Measurements from ENCODE around the gene ACP4. TPM values are rescaled to one million over a fixed set of nuclear protein-coding genes. Genes with fewer than 3 reads are reported as not detected.
"Not testable (repeated sequence)": the region's sequence is repeated elsewhere in the genome, so short reads cannot be mapped to it uniquely, and the experiment has no call there.

The ACP4 gene
- total RNA-seq, 4 donors from 2014 or later = not detected

- Histone ChIP-seq H3K27me3 (no peaks in the 10 kb centered on the region), H3K4me3 (no peak overlapping the region), H3K27ac (no peak overlapping the region), H3K4me1 (peaks cover 0 to 11% of the 10 kb centered on the region in 2 donors), H3K9me3 (no peaks in the 10 kb centered on the region), H3K36me3 (no peaks in the 10 kb centered on the region)
- no peak for TF ChIP-seq POLR2A (IDR thresholded peaks at IDR 0.05)
- TF ChIP-seq CTCF (IDR thresholded peaks at IDR 0.05) = no peak
- DNase-seq = no peak
- intact Hi-C loops (cut with DNase I; ENCODE audit: low total_unique reads) = no loop called here
Measured at GRCh38 chr19:50799547-50799851, 9.3 kb downstream of the ACP4 start.

GRCh38 chr19:50801107-50801506, 10.9 kb downstream of the ACP4 start:
- Histone ChIP-seq H3K4me3 (no peak overlapping the region), H3K36me3 (no peaks in the 10 kb centered on the region), H3K9me3 (no peaks in the 10 kb centered on the region), H3K27ac (no peak overlapping the region), H3K27me3 (no peaks in the 10 kb centered on the region), H3K4me1 (peaks cover 0 to 11% of the 10 kb centered on the region in 2 donors)
- intact Hi-C loops (cut with DNase I; ENCODE audit: low total_unique reads) = no loop called here
- DNase-seq = no peak
- TF ChIP-seq CTCF (IDR thresholded peaks at IDR 0.05) = no peak
- no peak for TF ChIP-seq POLR2A (IDR thresholded peaks at IDR 0.05)

- Histone ChIP-seq H3K4me3 (peak overlapping the region; percentile 74 to 85), H3K9me3 (no peaks in the 10 kb centered on the region), H3K36me3 (no peaks in the 10 kb centered on the region), H3K27ac (peak overlapping the region; percentile 97 to 98), H3K4me1 (peaks cover 0 to 11% of the 10 kb centered on the region in 2 donors), H3K27me3 (no peaks in the 10 kb centered on the region)
- intact Hi-C loops (cut with DNase I; ENCODE audit: low total_unique reads) = no loop called here
- TF ChIP-seq CTCF (IDR thresholded peaks at IDR 0.05) (no peak), POLR2A (IDR thresholded peaks at IDR 0.05) (no peak)
- no peak for DNase-seq
Measured at GRCh38 chr19:50803633-50804419, 13.6 kb downstream of the ACP4 start.

GRCh38 chr19:50804420-50805272, 14.4 kb downstream of the ACP4 start:
- Histone ChIP-seq H3K4me3 (peak overlapping the region; percentile 74 to 85), H3K36me3 (no peaks in the 10 kb centered on the region), H3K27me3 (no peaks in the 10 kb centered on the region), H3K27ac (peak overlapping the region; percentile 97 to 98), H3K4me1 (peaks cover 0 to 11% of the 10 kb centered on the region in 2 donors), H3K9me3 (no peaks in the 10 kb centered on the region)
- TF ChIP-seq CTCF (IDR thresholded peaks at IDR 0.05) = peak in 1 of 4 experiments; percentile 13
- peak; percentile 6 to 42 for TF ChIP-seq POLR2A (IDR thresholded peaks at IDR 0.05)
- peak; percentile 98 to 99 for DNase-seq
- intact Hi-C loops (cut with DNase I; ENCODE audit: low total_unique reads) = no loop called here

- intact Hi-C loops (cut with DNase I; ENCODE audit: low total_unique reads) = no loop called here
- Histone ChIP-seq H3K4me3 (no peak overlapping the region), H3K9me3 (no peaks in the 10 kb centered on the region), H3K27me3 (no peaks in the 10 kb centered on the region), H3K27ac (no peak overlapping the region), H3K4me1 (peaks cover 0 to under 1% of the 10 kb centered on the region in 2 donors), H3K36me3 (no peaks in the 10 kb centered on the region)
- no peak for DNase-seq
- TF ChIP-seq CTCF (IDR thresholded peaks at IDR 0.05) (no peak), POLR2A (IDR thresholded peaks at IDR 0.05) (no peak)
Measured at GRCh38 chr19:50808856-50809255, 18.6 kb downstream of the ACP4 start.

- not testable (repeated sequence) for H3K27me3 ChIP-seq
Measured at GRCh38 chr19:50811622-50812238, 21.5 kb downstream of the ACP4 start.

More at GRCh38 chr19:50811622-50812238, 21.5 kb downstream of the ACP4 start:
- DNase-seq; H3K36me3 ChIP-seq; H3K9me3 ChIP-seq; H3K27ac ChIP-seq; H3K4me3 ChIP-seq; H3K4me1 ChIP-seq; intact Hi-C loops (cut with DNase I; ENCODE audit: low total_unique reads): not testable (repeated sequence)

All from uterus (tissue), 4 donors.